Mesothelial cell of epicardium (in vitro differentiated cells): ENCODE results near the gene ZBTB24. TPM values are rescaled to one million over a fixed set of nuclear protein-coding genes. Genes with fewer than 3 reads are reported as not detected.

Source experiments
- DNase-seq, 2 experiments: peaks; one replicate each; pipeline ENCODE4 v3.0.0; 2021; ENCODE audit warnings: low spot score in 2 of 2; ENCODE audit not compliant: unreplicated experiment in 2 of 2
- H3K27ac Mint-ChIP-seq: 2 replicates; pipeline ENCODE4 v1.8.0; 2021; ENCODE audit warnings: mixed read lengths
- H3K27me3 Mint-ChIP-seq: 2 replicates; pipeline ENCODE4 v1.8.0; 2021; ENCODE audit warnings: low read depth, mixed read lengths
- H3K36me3 Mint-ChIP-seq: 2 replicates; pipeline ENCODE4 v1.8.0; 2021; ENCODE audit warnings: mixed read lengths
- H3K4me1 Mint-ChIP-seq: 2 replicates; pipeline ENCODE4 v1.8.0; 2021; ENCODE audit warnings: mixed read lengths
- H3K4me3 Mint-ChIP-seq: 2 replicates; pipeline ENCODE4 v1.8.0; 2021; ENCODE audit warnings: mild to moderate bottlenecking, moderate library complexity, mixed read lengths
- H3K9me3 Mint-ChIP-seq: 2 replicates; pipeline ENCODE4 v1.8.0; 2021; ENCODE audit warnings: mixed read lengths
- CTCF ChIP-seq: fragments of 200-600 bp; sonication (generic); IDR thresholded peaks from one replicate; pipeline ENCODE4 v1.5.0; 2021; ENCODE audit warnings: antibody characterized with exemption; ENCODE audit not compliant: unreplicated experiment
- total RNA-seq: library from RNA; stranded (reverse); gene quantifications from 3 replicates; pipeline ENCODE4 v1.2.1, GENCODE V29; 2021

Gene ZBTB24
- total RNA-seq, 1 donor from 2014 or later = 9.1 TPM

GRCh38 chr6:109454496-109455436 is 28.3 kb downstream of the ZBTB24 start:
- Mint-ChIP-seq H3K27ac (peak overlapping the region; percentile 43), H3K9me3 (no peaks in the 10 kb centered on the region), H3K36me3 (no peaks in the 10 kb centered on the region), H3K4me3 (peak overlapping the region; percentile 91), H3K4me1 (peaks cover 8% of the 10 kb centered on the region), H3K27me3 (peaks cover 23% of the 10 kb centered on the region)
- no peak for DNase-seq
- no peak for TF ChIP-seq CTCF

- Mint-ChIP-seq H3K36me3 (no peaks in the 10 kb centered on the region), H3K4me1 (peaks cover 8% of the 10 kb centered on the region), H3K4me3 (peak overlapping the region; percentile 53), H3K27ac (no peak overlapping the region), H3K9me3 (no peaks in the 10 kb centered on the region), H3K27me3 (peaks cover 23% of the 10 kb centered on the region)
- TF ChIP-seq CTCF = no peak
- no peak for DNase-seq
Measured at GRCh38 chr6:109453594-109454495, 29.2 kb downstream of the ZBTB24 start.

GRCh38 chr6:109453156-109453555 is 29.9 kb downstream of the ZBTB24 start:
- no peak overlapping the region for H3K27ac Mint-ChIP-seq
- peaks cover 8% of the 10 kb centered on the region for H3K4me1 Mint-ChIP-seq
- H3K4me3 Mint-ChIP-seq = no peak overlapping the region
- no peak for TF ChIP-seq CTCF
- DNase-seq = no peak
- no peaks in the 10 kb centered on the region for H3K36me3 Mint-ChIP-seq
- no peaks in the 10 kb centered on the region for H3K9me3 Mint-ChIP-seq
- H3K27me3 Mint-ChIP-seq = peaks cover 23% of the 10 kb centered on the region

DNA sequence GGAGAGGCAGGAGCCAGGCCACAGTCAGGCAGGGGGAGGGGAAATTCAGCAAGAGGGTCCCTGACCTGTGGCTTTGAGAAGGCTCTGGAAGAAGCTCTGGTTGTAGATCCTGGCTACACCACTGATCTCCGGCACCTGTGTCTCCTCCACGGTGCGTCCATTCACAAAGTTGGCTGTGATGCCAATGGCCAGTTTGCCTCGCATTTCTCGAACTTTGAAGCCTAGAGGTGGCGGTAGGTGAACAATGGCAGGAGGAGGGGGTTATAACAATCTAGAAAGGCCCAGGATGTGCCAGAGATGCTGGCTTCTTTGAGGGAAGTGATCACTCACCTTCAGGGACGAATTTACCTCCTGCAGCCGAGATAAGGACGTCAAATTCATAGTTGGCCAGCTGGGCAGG is 30.8 kb downstream of the ZBTB24 start:
- Mint-ChIP-seq H3K9me3 (no peaks in the 10 kb centered on the region), H3K27ac (no peak overlapping the region), H3K4me1 (peaks cover 8% of the 10 kb centered on the region), H3K4me3 (no peak overlapping the region), H3K36me3 (no peaks in the 10 kb centered on the region), H3K27me3 (peaks cover 15% of the 10 kb centered on the region)
- no peak for DNase-seq
- TF ChIP-seq CTCF = no peak

GRCh38 chr6:109451376-109451775 is 31.6 kb downstream of the ZBTB24 start:
- TF ChIP-seq CTCF = no peak
- no peak overlapping the region for H3K4me3 Mint-ChIP-seq
- no peaks in the 10 kb centered on the region for H3K36me3 Mint-ChIP-seq
- no peaks in the 10 kb centered on the region for H3K9me3 Mint-ChIP-seq
- H3K27ac Mint-ChIP-seq = no peak overlapping the region
- no peak for DNase-seq
- peaks cover 9% of the 10 kb centered on the region for H3K27me3 Mint-ChIP-seq
- peaks cover 6% of the 10 kb centered on the region for H3K4me1 Mint-ChIP-seq
